ENCODE data around the gene MSS51.
"Not testable (repeated sequence)": the region's sequence is repeated elsewhere in the genome, so short reads cannot be mapped to it uniquely, and the experiment has no call there.

The MSS51 gene

DNA sequence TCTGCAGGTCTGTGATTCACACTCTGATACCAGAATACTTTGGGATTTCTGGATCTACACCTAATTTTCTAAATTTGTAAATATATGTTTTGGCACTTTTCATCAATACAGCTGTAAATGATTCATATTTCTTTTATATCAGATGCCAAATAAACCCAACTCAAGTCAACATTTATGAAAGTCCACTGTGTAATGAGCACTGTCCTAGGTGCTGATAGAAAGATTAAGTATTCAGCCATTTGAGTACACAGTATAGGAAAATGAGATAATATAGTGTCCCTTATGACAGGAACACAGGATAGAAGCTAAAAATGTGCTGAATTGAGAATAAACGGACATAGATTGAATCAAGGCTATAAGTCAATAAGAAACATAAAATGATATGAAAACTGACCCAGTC, 25.9 kb downstream of the MSS51 start:
- no peak for DNase-seq
- no peak for TF ChIP-seq GATA1 (IDR thresholded peaks at IDR 0.05; ENCODE audit: low read depth, low read length)
- TF ChIP-seq POLR2A (IDR thresholded peaks at IDR 0.05; ENCODE audit: low read length): no peak

DNA sequence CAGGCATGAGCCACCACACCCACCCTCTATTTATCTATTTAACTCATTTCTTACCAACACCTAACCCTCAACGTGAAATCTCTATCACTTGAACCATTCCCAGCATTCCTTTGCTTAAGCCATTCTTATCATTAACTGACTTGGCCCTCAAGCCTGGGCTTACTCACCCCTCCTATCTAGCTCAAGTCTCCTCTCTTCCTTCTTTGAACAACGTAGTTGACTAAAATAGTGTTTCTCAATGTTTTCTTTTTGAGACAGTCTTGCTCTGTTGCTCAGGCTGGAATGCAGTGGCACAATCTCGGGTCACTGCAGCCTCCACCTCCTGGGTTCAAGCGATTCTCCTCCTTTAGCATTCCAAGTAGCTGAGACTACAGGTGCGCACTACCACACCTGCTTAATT, 26.5 kb downstream of the MSS51 start:
- TF ChIP-seq GATA1 (IDR thresholded peaks at IDR 0.05; ENCODE audit: low read depth, low read length): no peak

DNA sequence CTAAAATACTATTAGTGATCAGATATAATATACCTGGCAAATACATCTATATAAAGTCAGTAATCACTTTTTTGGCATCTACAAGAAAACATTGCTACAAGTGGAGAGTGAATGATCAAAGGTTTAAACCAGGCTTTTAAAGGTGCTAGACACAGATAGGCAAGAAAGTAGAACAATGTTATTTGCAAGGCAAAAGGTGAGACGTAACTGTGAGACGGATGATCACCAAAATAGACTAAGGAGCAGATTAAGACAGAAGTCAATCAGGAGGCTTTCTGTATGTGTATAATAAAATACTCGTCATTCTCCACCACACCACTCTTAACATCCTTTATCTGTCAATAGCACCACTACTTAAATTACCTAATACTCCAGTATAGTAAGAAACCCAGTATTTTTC, 27.8 kb downstream of the MSS51 start:
- no peak for TF ChIP-seq GATA1 (IDR thresholded peaks at IDR 0.05; ENCODE audit: low read depth, low read length)
- TF ChIP-seq POLR2A (IDR thresholded peaks at IDR 0.05; ENCODE audit: low read length): no peak

More for the DNA sequence above, 26.5 kb downstream of the MSS51 start:
- peak; percentile 6 to 27 for DNase-seq

DNA sequence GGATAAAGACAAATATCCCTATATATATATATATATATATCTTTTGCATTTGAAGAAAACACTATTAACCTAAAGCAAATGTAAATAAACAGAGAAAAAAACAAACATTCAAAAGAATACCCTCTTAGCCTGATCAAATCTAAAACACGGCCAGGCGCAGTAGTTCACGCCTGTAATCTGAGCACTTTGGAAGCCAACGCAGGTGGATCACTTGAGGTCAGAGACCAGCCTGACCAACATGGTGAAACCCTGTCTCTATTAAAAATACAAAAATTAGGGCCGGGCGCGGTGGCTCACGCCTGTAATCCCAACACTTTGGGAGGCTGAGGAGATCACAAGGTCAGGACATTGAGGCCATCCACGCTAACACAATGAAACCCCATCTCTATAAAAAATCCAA, 28.7 kb downstream of the MSS51 start:
- TF ChIP-seq GATA1 (IDR thresholded peaks at IDR 0.05; ENCODE audit: low read depth, low read length) (no peak), POLR2A (IDR thresholded peaks at IDR 0.05; ENCODE audit: low read length) (no peak)
- DNase-seq: no peak

More for the DNA sequence above, 27.8 kb downstream of the MSS51 start:
- DNase-seq: no peak

DNA sequence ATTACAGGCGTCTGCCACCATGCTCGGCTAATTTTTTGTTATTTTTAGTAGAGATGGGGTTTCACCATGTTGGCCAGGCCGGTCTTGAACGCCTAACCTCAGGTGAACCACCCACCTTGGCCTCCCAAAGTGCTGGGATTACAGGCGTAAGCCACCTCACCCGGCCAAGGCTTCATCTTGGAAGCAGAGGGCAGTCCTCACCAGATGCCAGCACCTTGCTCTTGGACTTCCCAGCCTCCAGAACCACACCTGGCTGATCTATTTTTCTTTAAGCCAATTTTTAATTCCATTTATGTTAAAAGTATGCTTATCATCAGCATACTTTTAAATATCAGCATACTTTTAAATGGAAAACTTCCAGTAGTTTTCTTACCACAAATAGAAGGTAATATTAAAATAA, 31.7 kb downstream of the MSS51 start:
- no peak for DNase-seq
- TF ChIP-seq GATA1 (IDR thresholded peaks at IDR 0.05; ENCODE audit: low read depth, low read length): no peak
- TF ChIP-seq POLR2A (IDR thresholded peaks at IDR 0.05; ENCODE audit: low read length): no peak

DNA sequence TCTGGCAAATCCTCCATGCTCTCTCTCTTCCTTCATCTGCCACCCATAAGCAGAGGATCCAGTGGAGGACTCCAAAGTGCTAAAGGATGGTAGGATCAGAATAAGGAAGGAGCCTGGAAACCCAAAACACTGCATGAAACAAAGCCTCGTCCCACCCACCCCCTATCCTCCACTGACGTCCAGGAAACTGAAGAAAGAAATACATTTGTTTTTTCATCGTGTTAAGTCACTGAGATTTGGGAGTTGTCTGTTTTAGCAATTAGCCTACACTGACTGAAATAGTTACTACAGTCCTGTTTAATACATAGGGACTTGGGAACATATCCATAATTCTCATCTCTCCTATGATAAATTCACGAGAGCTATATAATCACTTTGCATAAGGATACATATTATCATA, 34.3 kb downstream of the MSS51 start:
- DNase-seq: no peak
- TF ChIP-seq POLR2A (IDR thresholded peaks at IDR 0.05; ENCODE audit: low read length): no peak
- TF ChIP-seq GATA1 (IDR thresholded peaks at IDR 0.05; ENCODE audit: low read depth, low read length): no peak

DNA sequence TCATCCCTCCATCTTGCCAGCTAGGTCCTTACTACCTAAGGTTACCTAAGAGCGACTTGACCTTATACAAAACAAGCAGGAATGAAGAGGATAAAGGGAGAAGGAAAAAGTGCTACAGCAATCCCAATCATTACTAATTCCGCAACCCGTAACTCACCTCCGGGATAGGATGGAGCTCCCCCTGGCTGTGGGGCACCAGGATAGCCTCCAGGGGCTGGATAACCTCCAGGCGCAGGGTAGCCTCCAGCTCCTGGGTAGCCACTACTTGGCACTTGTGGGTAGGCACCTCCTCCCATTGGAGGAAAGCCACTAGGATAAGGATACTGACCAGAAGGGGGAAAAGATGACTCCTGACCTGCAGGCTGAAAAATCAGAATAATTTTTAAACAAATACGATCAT, 35.3 kb downstream of the MSS51 start:
- TF ChIP-seq POLR2A (IDR thresholded peaks at IDR 0.05; ENCODE audit: low read length): no peak
- TF ChIP-seq GATA1 (IDR thresholded peaks at IDR 0.05; ENCODE audit: low read depth, low read length): no peak
- peak in 1 of 2 experiments; percentile 13 for DNase-seq

DNA sequence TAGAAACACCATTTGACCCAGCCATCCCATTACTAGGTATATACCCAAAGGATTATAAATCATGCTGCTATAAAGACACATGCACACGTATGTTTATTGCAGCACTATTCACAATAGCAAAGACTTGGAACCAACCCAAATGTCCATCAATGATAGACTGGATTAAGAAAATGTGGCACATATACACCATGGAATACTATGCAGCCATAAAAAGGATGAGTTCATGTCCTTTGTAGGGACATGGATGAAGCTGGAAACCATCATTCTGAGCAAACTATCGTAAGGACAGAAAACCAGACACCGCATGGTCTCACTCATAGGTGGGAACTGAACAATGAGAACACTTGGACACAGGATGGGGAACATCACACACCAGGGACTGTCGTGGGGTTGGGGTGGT, 39.0 kb downstream of the MSS51 start:
- not testable (repeated sequence) for DNase-seq

DNA sequence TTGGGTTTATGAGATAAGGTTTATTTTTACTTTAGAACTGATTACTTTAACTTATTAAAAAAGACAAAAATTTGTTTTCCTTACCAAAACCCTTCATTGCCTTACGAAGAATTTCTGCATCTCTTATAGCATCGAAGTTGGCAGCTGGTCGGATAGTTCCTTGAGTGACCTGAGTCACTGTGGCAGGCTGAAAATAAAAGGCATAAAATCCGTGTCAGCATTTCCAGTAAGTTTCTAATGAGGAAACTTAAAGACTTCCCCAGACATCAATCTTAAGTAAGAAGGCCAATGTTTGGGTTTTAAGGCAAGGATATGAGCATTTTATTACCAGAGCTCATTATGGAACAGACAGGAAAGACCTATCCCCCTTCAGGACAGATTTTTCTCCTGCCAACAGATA, 45.1 kb downstream of the MSS51 start:
- no peak for DNase-seq
- no peak for TF ChIP-seq POLR2A (IDR thresholded peaks at IDR 0.05; ENCODE audit: low read length)
- TF ChIP-seq GATA1 (IDR thresholded peaks at IDR 0.05; ENCODE audit: low read depth, low read length): no peak

DNA sequence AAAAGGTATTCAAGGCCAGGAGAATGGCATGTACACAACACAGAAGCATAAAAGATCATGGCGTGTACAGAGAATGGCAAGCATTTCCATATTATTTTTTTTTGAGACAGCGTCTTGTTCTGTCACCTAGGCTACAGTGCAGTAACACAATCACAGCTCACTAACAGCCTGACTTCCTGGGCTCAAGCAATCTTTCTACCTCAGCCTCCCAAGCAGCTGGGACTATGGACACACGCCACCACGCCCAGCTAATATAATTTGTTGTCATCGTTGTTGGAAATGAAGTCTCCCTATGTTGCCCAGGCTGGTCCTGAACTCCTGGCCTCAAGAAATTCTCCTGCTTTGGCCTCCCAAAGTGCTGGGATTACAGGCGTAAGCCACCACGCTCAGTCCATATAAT, 46.8 kb downstream of the MSS51 start:
- DNase-seq: no peak
- TF ChIP-seq GATA1 (IDR thresholded peaks at IDR 0.05; ENCODE audit: low read depth, low read length): no peak
- no peak for TF ChIP-seq POLR2A (IDR thresholded peaks at IDR 0.05; ENCODE audit: low read length)

DNA sequence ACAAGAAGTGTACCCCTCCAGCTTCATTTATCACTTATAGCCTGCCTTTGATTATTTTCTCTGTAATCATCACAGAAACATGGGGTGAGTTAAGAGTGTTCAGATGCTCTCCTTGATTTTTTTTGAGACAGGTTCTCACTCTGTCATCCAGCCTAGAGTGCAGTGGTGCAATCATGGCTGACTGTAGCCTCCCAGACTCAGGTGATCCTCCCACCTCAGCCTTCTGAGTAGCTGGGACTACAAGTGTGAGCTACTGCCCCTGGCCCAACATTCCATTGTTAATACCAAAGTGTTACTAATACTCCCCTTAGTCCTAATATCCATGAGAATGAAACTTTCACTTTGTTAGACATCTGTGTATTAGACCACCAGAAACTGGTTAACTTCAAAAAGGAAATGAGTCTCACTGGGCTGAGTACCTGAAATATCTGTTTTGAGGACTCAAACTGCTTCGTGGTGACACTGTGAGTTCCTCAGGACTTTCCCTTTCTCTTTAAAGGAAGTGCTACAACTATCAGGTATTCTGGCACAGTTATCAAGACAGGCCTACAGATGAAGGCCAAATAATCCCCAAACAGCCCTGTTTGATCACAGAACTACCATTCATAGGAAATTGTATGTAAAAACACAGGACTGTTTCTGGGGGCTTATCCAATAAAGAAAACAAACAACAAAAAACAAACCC, 54.2 kb downstream of the MSS51 start:
- no peak for DNase-seq
- TF ChIP-seq GATA1 (IDR thresholded peaks at IDR 0.05; ENCODE audit: low read depth, low read length) (no peak), POLR2A (IDR thresholded peaks at IDR 0.05; ENCODE audit: low read length) (no peak)

DNA sequence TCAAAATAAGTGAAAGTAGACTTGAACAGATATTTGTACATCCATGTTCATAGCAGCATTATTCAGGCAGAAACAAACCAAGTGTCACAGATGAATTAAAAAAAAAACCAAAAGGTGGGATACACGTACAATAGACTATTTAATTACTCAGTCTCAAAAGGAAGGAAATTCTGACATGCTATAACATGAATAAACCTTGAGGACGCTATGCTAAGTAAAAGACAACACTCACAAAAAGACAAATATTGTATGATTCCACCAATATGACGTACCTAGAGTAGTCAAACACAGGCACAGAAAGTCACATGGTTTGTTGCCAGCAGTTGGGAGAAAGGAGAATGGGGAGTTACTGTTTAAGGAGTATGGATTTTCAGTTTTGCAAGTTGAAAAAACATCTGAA, 56.7 kb downstream of the MSS51 start:
- TF ChIP-seq POLR2A (IDR thresholded peaks at IDR 0.05; ENCODE audit: low read length): no peak

More for the DNA sequence above, 56.7 kb downstream of the MSS51 start:
- DNase-seq: no peak
